HS-27A (cell line): ENCODE data around the gene RTN4.
"Not testable (repeated sequence)": the region's sequence is repeated elsewhere in the genome, so short reads cannot be mapped to it uniquely, and the experiment has no call there.

Source experiments
- DNase-seq: peaks from one replicate; pipeline ENCODE4 v3.0.0-alpha.2; 2012; ENCODE audit warnings: low read depth, missing footprints

Gene RTN4

DNA sequence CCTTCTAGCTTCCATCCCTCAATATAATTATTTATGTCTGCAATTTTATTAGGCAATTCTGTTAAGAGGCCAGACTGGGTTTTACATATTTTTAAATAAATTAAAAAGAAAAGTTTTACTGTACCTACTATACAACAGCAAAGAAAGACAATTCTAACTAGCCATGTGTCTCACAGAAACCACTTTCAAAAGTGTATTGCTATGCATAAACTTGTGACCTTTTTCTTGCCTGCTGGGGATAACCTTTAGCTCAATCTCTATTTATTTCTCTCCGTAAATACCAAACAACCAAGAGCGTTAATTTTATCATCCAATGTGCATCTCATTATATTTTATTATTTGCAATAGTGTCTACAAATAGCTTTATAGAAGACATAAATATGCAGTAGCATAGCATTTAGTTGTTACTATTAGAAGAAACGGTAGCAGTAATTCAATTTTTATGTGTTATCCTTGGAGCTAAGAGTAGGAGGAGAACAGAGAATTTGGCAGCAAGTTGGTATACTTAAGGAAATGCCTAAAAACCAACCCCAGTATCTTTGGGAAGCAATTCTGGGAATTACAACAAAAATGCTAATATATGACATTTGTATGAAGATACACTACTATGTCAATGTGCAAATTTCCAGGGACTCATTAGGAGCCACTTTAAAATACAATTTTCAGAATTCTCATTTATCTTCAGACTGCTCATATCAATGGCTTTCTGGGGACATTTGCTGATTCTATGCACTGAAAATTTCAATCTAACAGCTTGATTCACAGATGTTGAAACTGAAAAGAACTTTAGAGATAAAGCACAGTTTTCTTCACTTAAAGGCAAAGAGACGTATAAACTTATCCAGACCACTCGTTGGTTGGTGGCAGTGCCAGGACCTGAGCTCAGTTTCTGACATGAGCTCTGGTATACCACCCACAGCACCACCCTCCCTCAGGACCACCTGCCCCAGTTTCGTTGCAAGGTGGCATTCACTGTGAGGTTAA is 23.0 kb upstream of the RTN4 start:
- no peak for DNase-seq

DNA sequence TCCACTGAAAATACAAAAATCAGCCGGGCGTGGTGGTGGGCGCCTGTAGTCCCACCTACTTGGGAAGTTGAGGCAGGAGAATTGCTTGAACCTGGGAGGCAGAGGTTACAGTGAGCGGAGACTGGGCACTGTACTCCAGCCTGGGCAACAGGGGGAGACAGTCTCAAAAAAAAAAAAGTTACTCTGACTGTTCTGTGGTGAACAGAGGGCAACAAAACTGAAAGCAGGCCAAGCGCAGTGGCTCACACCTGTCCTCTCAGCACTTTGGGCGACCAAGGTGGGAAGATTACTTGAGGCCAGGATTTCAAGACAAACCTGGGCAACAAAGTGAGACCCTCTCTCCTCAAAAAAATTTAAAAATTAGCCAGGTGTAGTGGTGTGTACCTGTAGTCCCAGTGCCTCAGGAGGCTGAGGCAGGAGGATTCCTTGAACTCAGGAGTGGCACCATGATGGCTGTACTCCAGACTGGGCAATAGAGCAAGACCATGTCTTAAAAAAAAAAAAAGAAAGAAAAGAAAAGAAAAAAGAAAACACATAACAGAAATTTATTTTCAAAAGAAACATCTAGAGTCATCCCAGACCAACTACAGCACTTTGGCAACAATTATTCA is 13.6 kb upstream of the RTN4 start:
- DNase-seq: no peak

DNA sequence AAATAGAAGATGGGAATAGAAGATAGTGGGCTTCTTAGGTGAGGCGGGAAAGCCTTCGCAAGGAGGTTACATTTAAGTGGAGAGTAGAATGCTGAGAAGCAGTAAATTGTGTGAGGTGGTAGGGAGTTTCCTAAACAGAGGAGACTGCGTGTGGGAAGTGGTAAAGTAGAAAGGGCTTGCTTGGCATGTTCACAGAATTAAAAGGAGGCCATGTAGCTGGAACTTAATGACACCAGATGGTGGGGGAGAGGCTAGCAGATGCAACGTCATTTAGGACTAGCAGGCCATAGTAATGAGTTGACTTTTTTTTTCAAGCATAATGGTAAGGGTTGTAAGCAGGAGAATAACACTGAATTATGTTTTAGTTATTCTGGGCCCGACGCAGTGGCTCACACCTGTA is 13.0 kb upstream of the RTN4 start:
- no peak for DNase-seq

DNA sequence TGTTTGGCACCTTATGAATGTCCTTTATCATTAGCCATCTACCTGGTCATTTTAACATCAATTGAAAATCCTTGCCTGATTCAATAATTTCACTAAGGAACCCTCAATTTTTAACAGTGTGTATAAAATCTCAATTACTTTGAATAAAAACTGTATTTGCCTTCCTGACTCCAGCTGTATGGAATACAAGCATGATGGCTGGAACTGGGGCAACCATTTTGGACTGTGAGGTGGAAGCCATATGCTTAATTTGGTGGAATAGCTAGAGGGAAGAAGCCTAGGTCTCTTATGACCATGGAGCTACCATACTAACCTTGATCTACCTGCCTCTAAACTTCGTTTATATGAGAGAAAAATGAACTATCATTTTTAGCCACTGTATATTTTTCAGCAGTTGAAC is 12.5 kb upstream of the RTN4 start:
- DNase-seq: no peak

DNA sequence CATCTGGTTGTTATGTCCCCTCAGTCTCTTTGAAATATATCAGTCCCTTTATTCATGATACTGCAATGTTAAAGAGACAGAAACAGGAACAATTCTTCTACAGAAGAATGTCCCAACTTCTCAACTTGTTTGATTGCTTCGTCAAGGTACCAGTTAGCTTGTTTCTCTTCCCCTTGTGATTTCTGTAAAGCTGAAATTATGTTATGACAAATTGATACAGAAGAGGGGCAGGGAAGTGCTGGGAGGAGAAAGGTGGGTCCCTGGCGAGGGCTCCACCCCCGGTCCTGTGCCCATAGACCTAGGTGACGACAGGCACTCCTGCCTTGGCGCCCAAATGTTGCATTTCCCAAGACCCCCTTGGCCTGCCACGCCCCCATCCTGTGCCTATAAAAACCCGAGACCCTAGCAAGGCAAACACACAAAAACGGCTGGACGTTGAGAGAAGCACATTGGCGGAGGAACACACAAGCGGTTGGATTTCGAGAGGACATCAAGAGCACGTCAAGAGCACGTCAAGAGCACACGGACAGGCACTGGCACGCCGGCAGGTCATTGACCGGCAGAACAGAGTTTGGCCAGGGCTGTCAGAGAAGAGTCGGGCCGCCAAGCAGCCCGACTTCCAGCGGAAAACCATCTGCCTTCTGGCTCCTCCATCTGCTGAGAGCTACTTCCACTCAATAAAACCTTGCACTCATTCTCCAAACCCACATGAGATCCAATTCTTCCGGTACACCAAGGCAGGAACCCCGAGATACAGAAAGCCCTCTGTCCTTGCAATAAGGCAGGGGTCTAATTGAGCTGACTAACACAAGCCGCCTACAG is 11.5 kb upstream of the RTN4 start:
- DNase-seq: no peak

DNA sequence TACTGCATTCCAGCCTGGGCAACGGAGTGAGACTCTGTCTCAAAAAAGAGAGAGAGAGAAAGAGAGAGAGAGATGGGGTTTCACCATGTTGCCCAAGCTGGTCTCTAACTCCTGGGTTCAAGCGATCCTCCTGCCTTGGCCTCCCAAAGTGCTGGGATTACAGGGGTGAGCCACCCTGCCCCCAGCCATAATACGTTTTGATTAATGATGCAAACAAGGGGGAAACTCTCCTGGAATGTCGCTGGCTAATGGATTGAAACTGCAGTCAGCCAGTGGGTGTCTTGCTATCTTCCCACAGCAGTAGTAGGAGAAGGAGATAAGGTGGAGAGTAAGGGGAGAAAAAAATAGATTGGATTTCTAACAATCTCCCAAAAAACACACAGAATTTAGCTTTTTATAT is 9.5 kb upstream of the RTN4 start:
- no peak for DNase-seq

DNA sequence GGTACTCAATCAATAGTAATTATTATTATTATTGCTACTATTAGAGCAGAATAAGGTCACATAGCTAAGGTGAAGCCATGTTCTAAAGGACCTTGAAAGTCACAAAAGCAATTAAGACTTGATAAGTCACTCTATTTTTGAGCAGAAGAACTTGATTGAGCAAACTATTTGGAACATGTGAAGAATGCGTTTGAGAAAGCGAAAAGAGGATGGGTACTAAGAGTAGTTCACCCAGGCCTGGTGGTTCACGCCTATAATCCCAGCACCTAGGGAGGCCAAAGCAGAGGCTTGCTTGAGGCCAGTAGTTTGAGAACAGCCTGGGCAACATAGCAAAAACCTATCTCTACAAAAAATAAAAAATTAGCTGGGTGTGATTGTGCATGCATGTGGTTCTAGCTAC is 7.2 kb upstream of the RTN4 start:
- DNase-seq: no peak

DNA sequence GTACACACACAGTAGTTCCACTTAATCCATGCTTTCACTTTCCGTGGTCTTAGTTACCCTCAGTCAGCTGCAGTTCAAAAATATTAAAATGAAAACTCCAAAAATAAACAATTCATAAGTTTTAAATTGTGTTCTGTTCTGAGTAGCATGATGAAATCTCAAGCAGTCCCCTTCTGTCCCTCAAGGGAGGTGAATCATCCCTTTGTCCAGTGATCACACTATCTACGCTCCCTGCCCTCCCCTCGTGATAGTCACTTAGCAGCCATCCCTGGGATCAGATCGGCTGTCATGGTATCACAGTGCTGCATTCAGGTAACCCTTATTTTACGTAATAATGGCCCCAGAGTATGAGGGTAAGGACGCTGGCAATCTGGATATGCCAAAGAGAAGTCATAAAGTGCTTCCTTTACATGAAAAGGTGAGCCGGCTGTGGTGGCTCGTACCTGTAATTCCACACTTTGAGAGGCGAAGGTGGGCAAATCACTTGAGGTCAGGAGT is 5.8 kb upstream of the RTN4 start:
- no peak for DNase-seq

DNA sequence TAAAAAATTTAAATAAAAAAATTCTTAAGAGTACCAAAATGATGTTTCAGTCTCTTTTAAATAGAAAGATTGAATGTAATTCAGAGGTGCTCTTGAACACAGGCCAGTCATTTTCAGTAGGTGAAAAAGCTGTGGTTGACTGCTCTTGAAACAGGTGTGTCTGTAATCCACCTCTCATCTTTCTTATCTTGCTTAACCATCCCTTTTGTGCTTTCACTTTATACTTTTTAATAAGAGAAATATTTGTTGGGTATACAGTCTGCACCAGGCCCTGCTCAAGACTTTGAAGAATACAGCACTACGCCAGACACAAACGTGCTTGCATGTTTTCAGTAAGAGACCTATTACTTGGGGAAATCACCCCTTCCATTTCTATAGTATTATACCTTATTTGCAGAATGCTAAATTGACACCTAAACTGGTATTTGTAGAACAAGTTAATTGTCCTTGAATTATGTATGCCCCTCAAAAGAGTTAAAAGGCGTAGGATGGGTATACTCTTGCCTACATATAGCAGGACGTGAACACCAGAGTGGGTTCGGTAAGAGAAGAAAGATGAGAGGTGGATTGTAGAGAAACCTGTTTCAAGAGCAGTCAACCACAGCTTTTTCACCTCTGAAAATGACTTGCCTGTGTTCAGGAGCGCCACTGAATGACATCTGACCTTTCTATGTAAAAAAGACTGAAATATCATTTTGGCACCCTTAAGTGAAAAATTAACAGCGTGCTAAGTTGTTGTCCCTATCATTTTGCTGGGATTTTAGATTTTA is 4.0 kb upstream of the RTN4 start:
- no peak for DNase-seq

DNA sequence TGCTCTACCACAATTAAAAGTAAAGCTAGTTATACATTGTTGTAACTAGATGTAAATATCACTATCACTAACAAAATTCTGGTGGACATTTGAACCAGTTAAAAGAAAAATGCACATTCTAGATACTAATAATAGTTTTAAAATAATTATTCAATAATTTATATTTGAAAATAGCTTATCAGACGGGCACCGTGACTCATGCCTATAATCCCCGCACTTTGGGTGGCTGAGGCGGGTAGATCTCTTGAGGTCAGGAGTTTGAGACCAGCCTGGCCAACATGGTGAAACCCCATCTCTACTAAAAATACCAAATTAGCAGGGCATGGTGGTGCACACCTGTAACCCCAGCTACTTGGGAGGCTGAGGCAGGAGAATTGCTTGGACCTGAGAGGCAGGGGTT is 3.0 kb upstream of the RTN4 start:
- not testable (repeated sequence) for DNase-seq

DNA sequence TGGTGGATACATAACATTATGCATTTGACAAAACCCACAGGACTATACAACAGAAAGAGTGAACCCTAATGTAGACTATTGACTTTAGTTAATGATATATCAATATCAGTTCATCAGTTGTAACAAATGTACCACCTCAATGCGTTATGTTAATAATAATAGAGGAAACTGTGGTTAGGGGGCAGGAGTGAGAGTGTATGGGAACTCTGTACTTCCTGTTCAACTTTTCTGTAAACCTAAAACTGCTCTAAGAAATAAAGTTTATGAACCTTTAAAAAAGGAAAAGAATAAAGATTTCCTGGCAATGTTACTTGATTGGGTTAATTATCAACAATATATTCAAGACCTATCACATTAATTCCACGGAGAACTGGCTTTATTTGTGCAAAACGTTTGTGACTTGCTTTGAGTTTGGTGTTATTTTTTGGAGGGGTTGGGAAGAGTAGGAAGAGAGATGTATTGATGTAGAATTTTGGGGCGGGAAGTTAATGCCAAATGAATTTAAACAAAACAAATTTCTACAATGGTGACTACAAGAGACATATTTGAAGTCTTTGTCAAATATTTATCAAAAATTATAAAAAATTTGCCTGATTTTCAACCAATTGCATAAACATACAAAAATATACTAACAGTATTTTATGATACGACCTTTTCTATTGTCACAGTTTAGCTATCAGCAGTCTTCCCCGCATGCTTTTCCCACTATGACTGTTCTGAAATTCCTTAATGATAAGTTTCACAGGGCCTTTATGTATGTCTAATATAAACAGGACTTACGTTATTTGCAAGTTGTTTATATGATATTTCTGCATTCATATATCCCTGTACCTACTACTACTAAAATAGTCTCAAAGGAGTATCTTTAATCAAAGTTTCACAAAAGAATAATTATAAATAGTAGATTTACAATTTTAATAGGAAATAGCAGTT is 2.1 kb upstream of the RTN4 start:
- DNase-seq: no peak

DNA sequence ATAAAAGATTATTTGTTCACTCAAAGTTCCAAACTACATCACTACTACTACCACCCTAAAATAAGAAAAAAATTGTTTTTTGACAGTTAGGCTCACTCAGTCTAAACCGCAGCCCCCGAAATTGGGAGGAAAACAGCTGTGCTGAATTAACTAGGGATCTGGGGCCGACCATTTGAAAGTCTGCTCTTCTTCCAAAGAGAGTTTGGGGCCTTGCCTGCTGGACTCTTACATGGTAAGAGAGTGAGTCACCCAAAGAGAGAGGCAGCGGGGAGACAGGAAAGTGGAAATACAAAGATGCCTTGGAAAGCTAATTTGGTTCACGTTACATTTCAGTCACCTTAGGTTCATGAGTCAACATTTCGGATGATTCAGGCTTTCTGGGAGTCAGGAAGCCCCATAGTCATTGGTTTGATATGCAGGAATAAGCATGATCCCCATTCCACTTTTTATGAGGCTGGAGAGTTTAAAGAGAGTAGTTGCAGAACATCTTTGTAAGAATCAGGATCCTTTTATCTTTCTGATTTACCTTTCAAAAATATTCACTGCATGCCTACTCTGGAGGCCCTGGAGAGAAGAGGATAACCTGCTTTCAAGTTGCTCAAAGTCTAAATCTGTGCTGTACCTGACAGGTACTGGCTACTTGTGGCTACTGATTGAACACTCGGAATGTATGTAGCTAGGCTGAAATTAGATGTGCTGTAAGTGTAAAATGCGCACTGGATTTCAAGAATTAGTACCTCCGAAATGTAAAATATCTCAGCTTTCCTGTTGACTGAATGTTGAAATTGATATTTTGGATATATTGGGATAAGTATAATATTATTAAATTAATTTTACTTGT is 995 bp upstream of the RTN4 start:
- DNase-seq: peak; percentile 98

DNA sequence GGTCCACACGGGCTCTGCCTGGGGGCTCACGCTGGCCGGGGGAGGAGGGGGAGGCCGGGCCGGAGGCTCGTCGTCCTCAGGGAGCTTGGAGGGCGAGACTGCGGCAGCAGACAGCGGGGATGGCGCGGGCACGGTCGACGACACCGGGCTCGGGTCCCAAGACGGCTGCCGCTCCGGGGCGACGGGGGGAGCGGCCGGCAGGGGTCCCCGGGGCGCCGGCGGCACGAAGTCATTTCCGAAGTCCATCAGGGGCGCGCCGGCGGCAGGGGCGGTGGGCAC is 491 bp downstream of the RTN4 start:
- DNase-seq: no peak

DNA sequence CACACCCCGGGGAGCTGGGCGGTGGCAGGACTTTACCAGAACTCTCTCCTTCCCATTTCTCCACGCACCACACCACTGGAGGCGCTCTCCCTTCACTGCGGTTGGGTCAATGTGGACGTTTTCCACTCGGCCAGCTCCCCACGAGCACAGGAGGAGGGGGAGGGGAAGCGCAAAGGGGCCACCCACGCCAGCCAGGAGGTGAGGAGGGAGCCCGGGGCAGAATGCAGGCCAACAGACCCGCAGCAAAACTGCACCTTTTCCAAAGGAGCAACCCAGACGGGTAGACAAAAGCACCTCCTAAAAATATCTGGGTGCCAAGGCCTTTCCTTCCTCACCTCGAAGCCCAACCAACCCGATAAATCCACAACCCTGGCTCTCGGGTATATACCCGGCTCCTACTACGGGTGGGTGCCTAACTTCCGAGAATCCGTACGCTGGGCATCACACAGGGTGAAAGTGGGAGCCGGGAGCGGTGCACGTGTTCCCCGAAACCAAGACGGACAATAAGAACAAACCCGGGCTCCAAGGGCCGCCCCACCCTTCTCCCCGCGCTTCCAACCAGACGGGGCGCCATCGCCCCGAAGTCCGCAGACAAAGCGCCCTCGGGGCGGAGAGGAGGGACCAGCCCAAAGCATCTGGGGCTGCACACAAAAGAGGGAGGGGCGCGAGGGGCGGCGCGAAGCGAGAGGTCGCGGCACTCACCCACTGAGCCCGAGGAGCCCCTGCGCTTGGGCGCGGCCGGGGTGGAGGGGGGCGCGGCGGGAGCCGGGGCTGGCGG is 1.0 kb downstream of the RTN4 start:
- DNase-seq: no peak

DNA sequence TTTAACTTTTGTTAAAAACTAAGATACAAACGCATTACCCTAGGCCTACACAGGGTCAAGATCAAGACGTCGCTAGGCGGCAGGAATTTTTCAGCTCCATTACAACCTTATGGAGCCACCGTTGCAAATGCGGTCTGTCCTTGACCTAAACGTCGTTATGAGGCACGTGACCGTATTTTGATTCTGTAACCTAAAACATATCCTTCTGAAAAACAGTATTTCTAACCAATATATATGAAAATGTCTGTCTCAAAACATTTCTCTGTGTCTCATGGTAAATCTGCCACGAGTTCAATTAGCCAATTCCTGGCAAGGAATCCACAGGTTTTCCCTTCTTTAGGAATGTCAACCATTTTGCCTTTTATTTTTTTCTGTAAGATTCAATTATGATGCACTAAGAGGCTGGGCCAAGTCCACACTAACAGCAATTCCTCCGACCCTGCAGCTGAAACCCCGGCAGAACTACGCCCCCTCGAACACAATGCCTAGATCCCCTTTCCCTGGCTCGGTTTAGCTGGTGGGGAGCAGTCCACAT is 1.7 kb downstream of the RTN4 start:
- no peak for DNase-seq

DNA sequence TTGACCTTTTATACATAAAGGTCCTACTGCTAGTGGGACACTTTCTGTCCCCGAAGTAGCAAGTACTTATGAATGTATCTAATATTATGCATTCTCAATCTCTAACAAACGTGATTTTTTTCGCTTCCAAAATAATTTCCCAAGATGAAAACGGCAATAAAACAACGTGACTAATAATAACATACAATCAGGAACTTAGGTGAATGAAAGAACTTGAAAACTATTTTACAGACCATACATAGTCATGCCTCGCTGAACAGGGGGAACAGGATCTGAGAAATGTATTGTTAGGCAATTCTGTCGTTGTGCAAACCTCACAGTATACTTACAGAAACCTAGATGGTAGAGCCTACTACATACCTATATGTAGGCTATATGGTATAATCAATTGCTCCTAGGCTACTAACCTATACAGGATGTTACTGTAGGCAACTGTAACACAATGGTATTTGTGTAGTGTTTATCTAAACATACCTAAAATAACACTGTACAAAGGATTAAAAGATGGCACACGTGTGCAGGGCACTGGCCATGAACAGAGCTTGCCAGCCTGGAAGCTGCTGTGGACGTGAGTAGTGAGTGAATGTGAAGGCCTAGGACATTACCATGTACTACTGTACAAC is 2.5 kb downstream of the RTN4 start:
- no peak for DNase-seq

DNA sequence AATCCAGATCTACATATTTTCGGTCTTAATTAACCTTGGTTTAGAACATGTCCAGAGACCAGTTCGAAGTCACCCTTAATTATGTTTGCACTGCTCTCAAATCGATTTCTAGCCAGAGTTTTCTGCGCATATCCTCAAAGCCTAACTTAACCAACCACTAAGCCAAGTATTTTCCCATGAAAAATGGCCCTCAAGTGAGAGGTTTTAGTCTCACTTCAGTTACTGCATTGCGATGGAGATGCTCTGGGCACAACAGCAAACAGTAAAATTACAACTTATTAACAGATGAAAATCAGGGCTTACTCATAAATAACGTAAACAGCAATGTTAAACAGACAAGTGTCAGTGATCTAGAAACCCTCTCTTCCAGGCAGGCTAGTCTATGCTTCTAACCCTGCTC is 4.5 kb downstream of the RTN4 start:
- no peak for DNase-seq

DNA sequence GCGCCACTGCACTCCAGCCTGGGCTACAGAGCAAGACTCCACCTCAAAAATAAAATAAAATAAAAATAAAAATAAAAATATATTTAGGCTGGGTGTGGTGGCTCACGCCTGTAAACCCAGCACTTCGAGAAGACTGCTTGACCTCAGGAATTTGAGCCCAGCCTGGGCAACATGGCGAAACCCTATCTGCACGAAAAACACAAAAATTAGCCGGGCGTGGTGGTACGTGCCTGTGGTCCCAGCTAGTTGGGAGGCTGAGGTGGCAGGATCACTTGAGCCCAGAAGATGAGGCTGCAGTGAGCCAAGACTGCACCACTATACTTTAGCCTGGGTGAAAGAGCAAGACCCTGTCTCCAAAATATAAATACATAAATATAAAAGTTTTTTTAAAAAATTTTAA is 6.4 kb downstream of the RTN4 start:
- no peak for DNase-seq
